Ascending aorta (tissue), 2 donors: ENCODE data around the gene WDFY2. TPM values are rescaled to one million over a fixed set of nuclear protein-coding genes. Genes with fewer than 3 reads are reported as not detected.

Source experiments
- DNase-seq, 2 donors: peaks; one replicate each; pipeline ENCODE4 v3.0.0-alpha.2; 2019; ENCODE audit warnings: low spot score in 2 of 2
- H3K27ac ChIP-seq, 2 donors: fragments of 200-600 bp; sonication (generic); one replicate each; pipeline ENCODE4 v1.5.1; 2016 to 2017; ENCODE audit warnings: mild to moderate bottlenecking in 1 of 2
- H3K27me3 ChIP-seq: fragments of 200-600 bp; sonication (generic); one replicate; pipeline ENCODE4 v1.5.1; 2017
- H3K36me3 ChIP-seq, 2 donors: fragments of 200-600 bp; sonication (generic); one replicate each; pipeline ENCODE4 v1.5.1; 2016
- H3K4me1 ChIP-seq, 2 donors: fragments of 200-600 bp; sonication (generic); one replicate each; pipeline ENCODE4 v1.5.1; 2016 to 2017; ENCODE audit warnings: mild to moderate bottlenecking in 1 of 2
- H3K4me3 ChIP-seq, 2 donors: fragments of 200-600 bp; sonication (generic); one replicate each; pipeline ENCODE4 v1.5.1; 2016 to 2017; ENCODE audit warnings: mild to moderate bottlenecking in 1 of 2
- H3K9me3 ChIP-seq, 2 donors: fragments of 200-600 bp; sonication (generic); one replicate each; pipeline ENCODE4 v1.5.1; 2016
- intact Hi-C: fragments of 100-400 bp; cut with DNase I; formaldehyde crosslinking; loops from one replicate; pipeline ENCODE4 v1.15.1; 2023
- total RNA-seq: library from RNA; depleted of rRNA; stranded (reverse); fragments of >200 nt; gene quantifications from one replicate; pipeline ENCODE4 v1.1.0, GENCODE V29; 2016
- TF ChIP-seq, protein P1 (sequence below), 3 experiments: fragments of 200-600 bp in 2 of 3; fragments of 450-650 bp in 1 of 3; sonication (generic) in 2 of 3; IDR thresholded peaks; one replicate each; pipeline ENCODE4 v1.5.1; 2016 to 2019; ENCODE audit warnings: antibody characterized with exemption in 3 of 3, mild to moderate bottlenecking in 1 of 3, moderate library complexity in 1 of 3

Gene WDFY2
- total RNA-seq, 1 donor from 2014 or later: 6.1 TPM

DNA sequence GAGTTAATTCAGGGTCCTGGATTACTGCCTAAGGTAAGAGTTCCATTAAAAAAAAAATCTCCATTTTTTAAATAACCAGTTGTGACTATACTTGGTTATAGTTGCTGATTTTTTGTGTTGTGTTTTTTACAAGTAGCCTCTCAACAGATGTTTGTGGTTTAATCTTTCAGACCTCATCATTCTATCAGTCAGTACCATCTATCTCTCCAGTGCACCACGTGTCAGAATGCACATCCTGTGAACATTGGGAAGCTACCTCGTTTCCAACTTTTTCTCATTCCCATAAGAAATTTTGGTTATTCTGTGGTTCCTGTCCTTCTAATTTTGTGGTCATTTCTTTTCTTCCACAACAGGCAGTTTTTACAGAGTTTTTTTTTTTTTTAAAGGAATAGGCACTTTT lies 39.2 kb downstream of the WDFY2 start:
- no peak overlapping the region for H3K27ac ChIP-seq
- peaks cover 22 to 44% of the 10 kb centered on the region in 2 donors for H3K4me1 ChIP-seq
- no peak overlapping the region for H3K4me3 ChIP-seq
- H3K36me3 ChIP-seq: no peaks in the 10 kb centered on the region
- no peak for DNase-seq
- H3K27me3 ChIP-seq: no peaks in the 10 kb centered on the region
- intact Hi-C loops: no loop called here
- H3K9me3 ChIP-seq: no peaks in the 10 kb centered on the region
- TF ChIP-seq, protein P1, sequence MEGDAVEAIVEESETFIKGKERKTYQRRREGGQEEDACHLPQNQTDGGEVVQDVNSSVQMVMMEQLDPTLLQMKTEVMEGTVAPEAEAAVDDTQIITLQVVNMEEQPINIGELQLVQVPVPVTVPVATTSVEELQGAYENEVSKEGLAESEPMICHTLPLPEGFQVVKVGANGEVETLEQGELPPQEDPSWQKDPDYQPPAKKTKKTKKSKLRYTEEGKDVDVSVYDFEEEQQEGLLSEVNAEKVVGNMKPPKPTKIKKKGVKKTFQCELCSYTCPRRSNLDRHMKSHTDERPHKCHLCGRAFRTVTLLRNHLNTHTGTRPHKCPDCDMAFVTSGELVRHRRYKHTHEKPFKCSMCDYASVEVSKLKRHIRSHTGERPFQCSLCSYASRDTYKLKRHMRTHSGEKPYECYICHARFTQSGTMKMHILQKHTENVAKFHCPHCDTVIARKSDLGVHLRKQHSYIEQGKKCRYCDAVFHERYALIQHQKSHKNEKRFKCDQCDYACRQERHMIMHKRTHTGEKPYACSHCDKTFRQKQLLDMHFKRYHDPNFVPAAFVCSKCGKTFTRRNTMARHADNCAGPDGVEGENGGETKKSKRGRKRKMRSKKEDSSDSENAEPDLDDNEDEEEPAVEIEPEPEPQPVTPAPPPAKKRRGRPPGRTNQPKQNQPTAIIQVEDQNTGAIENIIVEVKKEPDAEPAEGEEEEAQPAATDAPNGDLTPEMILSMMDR (IDR thresholded peaks at IDR 0.05): no peak

DNA sequence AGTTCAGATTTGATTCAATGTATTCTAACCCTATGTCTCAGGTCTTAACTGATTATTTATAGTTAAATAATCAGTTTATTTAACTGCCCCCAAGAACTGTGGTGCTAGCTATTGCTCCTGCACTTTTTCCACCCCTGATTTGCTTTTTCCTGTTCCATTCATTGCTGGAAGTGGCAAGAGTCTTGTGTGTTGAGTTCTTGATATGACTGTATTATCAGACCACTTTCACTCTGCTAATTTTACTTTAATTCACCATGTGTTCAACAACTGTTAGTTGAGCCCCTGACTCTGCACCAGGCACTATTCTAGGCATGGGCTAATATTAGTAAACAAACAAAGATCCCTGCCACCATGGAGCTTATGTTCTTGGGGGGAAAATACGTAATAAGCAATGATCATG lies 39.9 kb downstream of the WDFY2 start:
- TF ChIP-seq, protein P1 (IDR thresholded peaks at IDR 0.05): no peak
- intact Hi-C loops: no loop called here
- H3K27me3 ChIP-seq: no peaks in the 10 kb centered on the region
- H3K4me1 ChIP-seq: peaks cover 16 to 37% of the 10 kb centered on the region in 2 donors
- H3K4me3 ChIP-seq: no peak overlapping the region
- no peak for DNase-seq
- H3K36me3 ChIP-seq: no peaks in the 10 kb centered on the region
- H3K27ac ChIP-seq: no peak overlapping the region
- no peaks in the 10 kb centered on the region for H3K9me3 ChIP-seq

DNA sequence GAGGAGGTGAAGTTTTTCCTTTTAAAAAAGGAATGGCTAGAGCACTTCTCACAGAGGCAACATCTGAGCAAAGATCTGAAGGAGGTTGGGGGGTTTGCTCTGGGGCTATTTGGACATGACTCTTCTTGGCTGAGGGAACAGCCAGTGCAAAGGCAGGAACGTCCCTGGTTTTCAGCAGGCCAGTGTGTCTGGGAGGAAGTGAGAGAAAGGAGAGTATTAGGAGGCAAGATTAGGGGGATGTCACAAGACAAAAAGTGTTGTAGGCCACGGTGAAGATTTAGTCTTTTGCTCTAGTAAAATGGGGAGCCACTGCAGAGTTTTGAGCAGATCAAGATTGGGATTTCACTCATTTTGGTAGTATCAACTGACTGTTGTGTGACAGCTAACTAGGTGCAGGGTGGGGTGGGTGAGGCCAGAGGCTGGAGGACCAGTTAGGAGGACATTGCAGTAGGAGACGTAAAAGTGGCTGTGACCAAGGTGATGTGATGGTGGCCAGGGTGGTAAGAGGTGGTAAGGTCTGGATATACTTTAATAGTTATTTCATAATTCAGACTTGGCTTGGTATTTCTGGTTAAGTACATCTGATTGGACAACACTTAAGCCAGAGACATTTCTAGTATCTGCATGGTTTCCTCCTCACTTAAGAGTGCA lies 40.6 kb downstream of the WDFY2 start:
- DNase-seq: no peak
- no peak overlapping the region for H3K4me3 ChIP-seq
- TF ChIP-seq, protein P1 (IDR thresholded peaks at IDR 0.05): no peak
- no peaks in the 10 kb centered on the region for H3K36me3 ChIP-seq
- peaks cover 12 to 31% of the 10 kb centered on the region in 2 donors for H3K4me1 ChIP-seq
- H3K9me3 ChIP-seq: no peaks in the 10 kb centered on the region
- H3K27me3 ChIP-seq: no peaks in the 10 kb centered on the region
- H3K27ac ChIP-seq: no peak overlapping the region
- intact Hi-C loops: loop anchor here (5.0 kb wide), 1 partner anchor 102 kb away; no protein-coding TSS in a partner anchor

DNA sequence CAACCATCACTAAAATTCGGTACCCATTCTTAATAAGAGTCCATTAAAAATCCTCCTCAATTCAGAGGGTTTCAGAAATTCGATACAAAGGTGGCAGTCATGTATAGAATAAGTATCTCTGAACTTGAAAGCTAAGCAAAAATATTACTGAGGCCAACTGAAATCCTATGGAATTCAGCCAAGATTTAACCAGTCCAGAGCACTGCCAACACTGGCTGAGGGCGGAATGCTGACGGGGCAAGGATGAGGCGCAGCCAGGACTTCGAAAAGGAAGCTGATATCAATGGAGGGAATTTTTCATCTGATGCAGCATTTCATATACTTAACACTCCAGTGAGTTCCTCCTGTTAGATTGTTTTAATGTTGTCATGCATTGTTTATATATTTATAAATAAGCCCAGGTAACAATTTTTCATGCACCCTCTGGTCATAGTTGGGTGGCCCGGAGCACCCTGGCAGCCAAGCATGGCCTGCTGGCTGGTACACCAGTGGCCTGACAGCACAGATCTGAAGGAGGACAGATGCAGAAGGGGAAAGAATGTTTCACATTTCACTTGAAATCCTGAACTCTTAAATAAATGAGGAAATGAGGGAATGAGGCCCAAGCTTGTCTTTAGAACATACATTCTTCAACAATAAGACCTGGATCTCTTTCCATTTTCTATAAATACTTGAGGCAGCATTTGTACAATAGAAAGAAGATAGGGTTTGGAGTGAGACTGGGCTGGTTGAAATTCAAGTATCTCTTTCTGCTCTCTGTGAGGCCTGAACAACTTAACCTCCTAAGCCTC lies 41.5 kb downstream of the WDFY2 start:
- Histone ChIP-seq H3K4me3 (no peak overlapping the region), H3K4me1 (peaks cover 5 to 24% of the 10 kb centered on the region in 2 donors), H3K9me3 (no peaks in the 10 kb centered on the region), H3K27ac (no peak overlapping the region), H3K27me3 (no peaks in the 10 kb centered on the region), H3K36me3 (no peaks in the 10 kb centered on the region)
- intact Hi-C loops: loop anchor here (5.0 kb wide), 1 partner anchor 102 kb away; no protein-coding TSS in a partner anchor
- TF ChIP-seq, protein P1 (IDR thresholded peaks at IDR 0.05): no peak
- DNase-seq: no peak

DNA sequence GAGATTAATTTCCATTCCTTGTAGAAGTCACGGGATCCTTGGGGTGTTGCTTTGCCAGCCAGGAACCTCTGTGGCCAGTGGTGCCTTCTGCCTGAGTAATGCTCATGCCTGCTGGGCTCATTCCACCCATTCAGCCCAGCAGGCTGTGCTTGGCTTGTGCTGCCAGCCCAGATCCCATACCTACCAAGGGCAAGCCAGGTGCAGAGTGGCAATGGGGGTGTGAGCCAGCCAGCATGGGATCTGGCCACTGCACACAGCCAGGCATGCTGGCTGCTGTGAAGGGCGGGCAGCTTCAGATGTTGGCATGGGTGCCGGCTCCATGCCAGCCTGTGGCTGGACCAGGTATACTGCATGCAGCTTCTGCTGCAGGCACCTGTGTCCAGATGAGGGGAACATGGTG lies 42.5 kb downstream of the WDFY2 start:
- no peaks in the 10 kb centered on the region for H3K27me3 ChIP-seq
- no peaks in the 10 kb centered on the region for H3K9me3 ChIP-seq
- peaks cover 5 to 20% of the 10 kb centered on the region in 2 donors for H3K4me1 ChIP-seq
- TF ChIP-seq, protein P1 (IDR thresholded peaks at IDR 0.05): no peak
- no peak overlapping the region for H3K4me3 ChIP-seq
- no peak for DNase-seq
- intact Hi-C loops: loop anchor here (5.0 kb wide), 1 partner anchor 101 kb away; no protein-coding TSS in a partner anchor
- peak overlapping the region in 1 of 2 donors; percentile 4 for H3K27ac ChIP-seq
- no peaks in the 10 kb centered on the region for H3K36me3 ChIP-seq
